Prostate gland (tissue), 2 donors: ENCODE results near the gene LPCAT4. TPM values are rescaled to one million over a fixed set of nuclear protein-coding genes. Genes with fewer than 3 reads are reported as not detected.
A peak's percentile ranks its signal among the peaks of the same experiment; 100 is the strongest.

Source experiments
- DNase-seq: peaks from one replicate; pipeline ENCODE4 v3.0.0-alpha.2; 2019; ENCODE audit warnings: low spot score
- H3K27ac ChIP-seq, 2 donors: fragments of 200-600 bp; sonication (generic); 2 replicates each; pipeline ENCODE4 v1.5.1; 2017 to 2019
- H3K27me3 ChIP-seq: fragments of 200-600 bp; sonication (generic); replicated peaks from 2 replicates; pipeline ENCODE4 v1.5.1; 2019; ENCODE audit not compliant: insufficient read depth
- H3K36me3 ChIP-seq, 2 donors: fragments of 200-600 bp; sonication (generic); 1 replicate in 1 of 2; 2 replicates in 1 of 2; pipeline versions ENCODE4 v1.5.1 to v1.8.1; 2017 to 2019
- H3K4me1 ChIP-seq: fragments of 200-600 bp; sonication (generic); replicated peaks from 2 replicates; pipeline ENCODE4 v1.5.1; 2019
- H3K4me3 ChIP-seq, 2 donors: fragments of 200-600 bp; sonication (generic); 2 replicates each; pipeline ENCODE4 v1.5.1; 2017 to 2019
- H3K9me3 ChIP-seq: fragments of 200-600 bp; sonication (generic); 2 replicates; pipeline ENCODE4 v1.5.1; 2017
- POLR2A ChIP-seq: fragments of 450-650 bp; IDR thresholded peaks from one replicate; pipeline ENCODE4 v1.6.1; 2016; ENCODE audit warnings: antibody characterized with exemption, mild to moderate bottlenecking
- POLR2AphosphoS5 ChIP-seq: sonication (generic); formaldehyde crosslinking; IDR thresholded peaks from one replicate; pipeline ENCODE4 v1.6.1; 2017; ENCODE audit warnings: antibody characterized with exemption
- WGBS: methylation state at CpG from one replicate; pipeline ENCODE4 v1.1.5; 2018; 5-methylcytosine and 5-hydroxymethylcytosine counted together
- intact Hi-C: fragments of 100-400 bp; cut with DNase I; formaldehyde crosslinking; loops from one replicate; pipeline ENCODE4 v1.14.2; 2022
- total RNA-seq, 2 donors: library from RNA; depleted of rRNA; stranded (reverse); fragments of >200 nt; gene quantifications; one replicate each; pipeline ENCODE4 v1.1.0, GENCODE V29; 2016
- TF ChIP-seq, protein P1 (sequence below), 4 experiments: fragments of 200-600 bp in 2 of 4; fragments of 450-650 bp in 2 of 4; sonication (generic) in 2 of 4; IDR thresholded peaks; 1 replicate in 3 of 4; 2 replicates in 1 of 4; pipeline ENCODE4 v1.5.1; 2016 to 2019; ENCODE audit warnings: antibody characterized with exemption in 4 of 4, mild to moderate bottlenecking in 2 of 4, moderate library complexity in 2 of 4

Gene LPCAT4
- total RNA-seq, 2 donors from 2014 or later, result 12.5 to 13.1 TPM

- intact Hi-C loops, result loop anchor here (5.0 kb wide), 1 partner anchor 100 kb away; the partner anchor contains the start of gene GOLGA8A
- no peak for DNase-seq
- H3K4me1 ChIP-seq, result peaks cover 5% of the 10 kb centered on the region
These were observed 29.9 kb downstream of the LPCAT4 start for GRCh38 chr15:34336991-34337556.

DNA sequence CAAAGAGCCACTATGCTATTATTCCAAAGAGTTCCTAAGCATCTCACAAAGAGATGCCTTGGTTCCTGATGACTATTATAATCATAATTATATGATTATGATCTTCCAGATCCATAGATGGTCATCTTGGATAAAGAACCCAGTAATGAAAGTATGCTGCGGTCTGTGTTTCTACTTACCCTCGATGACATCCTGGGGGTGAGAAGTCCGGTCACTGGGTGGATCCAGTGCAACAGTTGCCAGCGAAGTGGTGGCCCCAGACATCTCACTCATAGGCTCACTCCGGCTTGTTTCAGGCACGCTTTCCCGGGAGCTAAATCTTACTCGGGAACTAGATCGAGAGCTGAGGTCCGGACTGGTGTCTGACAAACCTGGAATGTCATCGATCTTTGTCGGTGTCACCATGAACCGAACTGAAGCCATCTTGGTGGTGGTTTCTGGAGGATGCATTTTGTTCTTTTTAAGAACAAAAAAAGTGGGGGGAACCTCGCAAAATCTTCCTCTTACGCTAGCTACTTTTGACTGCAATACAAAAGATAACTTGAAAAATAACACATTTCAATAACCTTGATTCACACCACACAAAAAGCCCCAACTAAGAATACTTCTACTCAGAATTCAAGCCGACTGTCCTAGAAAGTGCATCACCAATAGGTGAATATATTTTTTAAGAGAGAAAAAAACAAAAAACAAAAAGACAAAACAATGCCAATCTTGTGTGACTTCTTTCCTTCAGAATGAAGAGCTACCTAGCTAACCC, 30.6 kb downstream of the LPCAT4 start:
- DNase-seq, result no peak
- no peak for TF ChIP-seq POLR2AphosphoS5
- TF ChIP-seq, protein P1, sequence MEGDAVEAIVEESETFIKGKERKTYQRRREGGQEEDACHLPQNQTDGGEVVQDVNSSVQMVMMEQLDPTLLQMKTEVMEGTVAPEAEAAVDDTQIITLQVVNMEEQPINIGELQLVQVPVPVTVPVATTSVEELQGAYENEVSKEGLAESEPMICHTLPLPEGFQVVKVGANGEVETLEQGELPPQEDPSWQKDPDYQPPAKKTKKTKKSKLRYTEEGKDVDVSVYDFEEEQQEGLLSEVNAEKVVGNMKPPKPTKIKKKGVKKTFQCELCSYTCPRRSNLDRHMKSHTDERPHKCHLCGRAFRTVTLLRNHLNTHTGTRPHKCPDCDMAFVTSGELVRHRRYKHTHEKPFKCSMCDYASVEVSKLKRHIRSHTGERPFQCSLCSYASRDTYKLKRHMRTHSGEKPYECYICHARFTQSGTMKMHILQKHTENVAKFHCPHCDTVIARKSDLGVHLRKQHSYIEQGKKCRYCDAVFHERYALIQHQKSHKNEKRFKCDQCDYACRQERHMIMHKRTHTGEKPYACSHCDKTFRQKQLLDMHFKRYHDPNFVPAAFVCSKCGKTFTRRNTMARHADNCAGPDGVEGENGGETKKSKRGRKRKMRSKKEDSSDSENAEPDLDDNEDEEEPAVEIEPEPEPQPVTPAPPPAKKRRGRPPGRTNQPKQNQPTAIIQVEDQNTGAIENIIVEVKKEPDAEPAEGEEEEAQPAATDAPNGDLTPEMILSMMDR (IDR thresholded peaks at IDR 0.05), result no peak
- TF ChIP-seq POLR2A, result no peak
- Histone ChIP-seq H3K36me3 (no peaks in the 10 kb centered on the region), H3K4me3 (peak overlapping the region in 1 of 2 donors; percentile 90), H3K9me3 (no peaks in the 10 kb centered on the region), H3K27ac (no peak overlapping the region), H3K27me3 (no peaks in the 10 kb centered on the region), H3K4me1 (peaks cover 5% of the 10 kb centered on the region)
- intact Hi-C loops, result loop anchor here (5.0 kb wide), 1 partner anchor 101 kb away; the partner anchor contains the start of gene GOLGA8A
- 90% methylated on average over 16 of the region's 16 CpGs for WGBS

More at GRCh38 chr15:34336991-34337556, 29.9 kb downstream of the LPCAT4 start:
- H3K4me3 ChIP-seq, result peak overlapping the region; percentile 75 to 90
- H3K27me3 ChIP-seq, result no peaks in the 10 kb centered on the region
- 3% methylated on average over 26 of the region's 26 CpGs for WGBS
- peak overlapping the region; percentile 79 to 84 for H3K27ac ChIP-seq
- H3K9me3 ChIP-seq, result no peaks in the 10 kb centered on the region
- H3K36me3 ChIP-seq, result no peaks in the 10 kb centered on the region
- no peak for TF ChIP-seq POLR2A

DNA sequence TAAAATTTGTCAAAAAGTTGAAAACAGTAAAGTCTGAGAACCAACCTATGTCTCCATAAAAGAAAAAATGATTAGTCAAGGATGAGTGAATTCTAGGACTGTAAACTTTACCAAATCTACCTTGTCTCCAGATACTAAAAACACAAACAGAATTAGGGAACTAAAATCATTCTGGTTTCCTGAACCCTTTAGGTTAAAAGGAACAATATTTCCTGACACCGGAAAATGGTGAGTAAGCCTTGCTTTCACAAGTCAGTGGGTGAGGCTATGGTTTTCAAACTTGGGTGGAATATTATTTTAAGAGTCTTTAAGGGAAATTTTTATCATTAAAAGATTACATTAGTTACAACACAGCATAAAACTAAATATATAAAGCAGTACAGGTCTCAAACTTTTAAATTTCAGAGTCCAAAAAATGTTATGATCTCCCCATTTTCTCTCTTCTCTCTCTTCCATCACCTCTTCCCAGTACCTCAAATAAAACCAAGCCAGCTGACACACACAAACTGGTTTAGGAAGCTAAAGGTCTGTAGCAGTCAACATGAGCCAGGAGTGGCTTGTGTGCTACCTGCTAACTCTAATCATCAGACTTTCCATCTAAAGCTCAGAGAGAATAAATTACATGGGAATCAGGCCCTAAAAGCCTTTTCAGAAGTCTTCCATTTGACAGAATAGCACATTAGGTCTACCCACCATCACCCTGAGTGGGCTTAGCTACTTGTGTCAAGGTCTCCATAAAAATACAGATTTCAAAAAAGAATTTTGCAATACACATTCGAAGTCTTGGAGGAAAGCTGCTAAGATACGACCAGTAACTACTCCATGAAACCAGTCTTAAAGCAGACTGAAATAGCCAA, 31.6 kb downstream of the LPCAT4 start:
- TF ChIP-seq, protein P1 (IDR thresholded peaks at IDR 0.05), result no peak
- TF ChIP-seq POLR2AphosphoS5 (no peak), POLR2A (no peak)
- no peaks in the 10 kb centered on the region for H3K9me3 ChIP-seq
- no peaks in the 10 kb centered on the region for H3K36me3 ChIP-seq
- no peak overlapping the region for H3K4me3 ChIP-seq
- 80% methylated on average over 3 of the region's 3 CpGs for WGBS
- H3K27me3 ChIP-seq, result no peaks in the 10 kb centered on the region
- no peak overlapping the region for H3K27ac ChIP-seq
- DNase-seq, result no peak
- peaks cover 5% of the 10 kb centered on the region for H3K4me1 ChIP-seq
- intact Hi-C loops, result loop anchor here (5.0 kb wide), 1 partner anchor 102 kb away; the partner anchor contains the start of gene GOLGA8A

DNA sequence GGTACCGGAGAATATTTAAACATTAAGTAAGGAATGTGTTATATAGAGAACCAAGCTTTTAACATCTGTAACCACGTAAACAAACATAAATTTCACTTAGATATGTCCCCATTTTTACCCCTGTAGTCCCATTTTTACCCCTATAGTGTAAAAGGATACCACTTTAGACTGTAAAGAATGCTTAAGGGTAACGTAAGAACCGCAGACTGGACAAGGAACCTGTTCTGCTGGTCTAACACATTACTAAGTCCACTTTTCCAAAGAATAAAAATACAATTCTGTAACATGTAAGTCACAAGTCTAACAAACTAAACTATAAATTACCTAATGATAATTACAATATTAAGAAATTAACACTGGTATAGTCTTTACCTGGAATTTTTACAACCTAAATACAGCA, 32.3 kb downstream of the LPCAT4 start:
- intact Hi-C loops, result loop anchor here (5.0 kb wide), 1 partner anchor 103 kb away; the partner anchor contains the start of gene GOLGA8A
- no peak for DNase-seq
- Histone ChIP-seq H3K27me3 (no peaks in the 10 kb centered on the region), H3K4me1 (peaks cover 5% of the 10 kb centered on the region), H3K27ac (no peak overlapping the region), H3K9me3 (no peaks in the 10 kb centered on the region), H3K36me3 (no peaks in the 10 kb centered on the region), H3K4me3 (no peak overlapping the region)
- WGBS, result 41% methylated on average over 4 of the region's 4 CpGs
- no peak for TF ChIP-seq POLR2A
- no peak for TF ChIP-seq POLR2AphosphoS5
- TF ChIP-seq, protein P1 (IDR thresholded peaks at IDR 0.05), result no peak
